SU-DHL-6 (cell line): ENCODE data around the gene APOB.

Experiments used
- H2AFZ ChIP-seq: fragments of 200-600 bp; sonication (generic); 2 replicates; pipeline ENCODE4 v1.6.1; 2014; ENCODE audit warnings: low read depth, mild to moderate bottlenecking, moderate library complexity, mixed read lengths, antibody characterized with exemption, low read length; ENCODE audit not compliant: severe bottlenecking
- H3F3A ChIP-seq: fragments of 200-600 bp; shearing (Covaris generic); 2 replicates; pipeline ENCODE4 v1.6.0; 2016; ENCODE audit warnings: antibody characterized with exemption, mild to moderate bottlenecking; ENCODE audit not compliant: insufficient read depth
- H3K27ac ChIP-seq: fragments of 200-600 bp; sonication (generic); 2 replicates; pipeline ENCODE4 v1.5.1; 2016; ENCODE audit warnings: low read depth, mild to moderate bottlenecking, low read length, moderate library complexity, mixed read lengths
- H3K27me3 ChIP-seq: fragments of 200-600 bp; sonication (generic), shearing (Covaris generic); 2 replicates; pipeline ENCODE4 v1.6.0; 2014; ENCODE audit warnings: mild to moderate bottlenecking, low read length
- H3K36me3 ChIP-seq: fragments of 200-600 bp; sonication (generic); 2 replicates; pipeline ENCODE4 v1.6.1; 2014; ENCODE audit warnings: mild to moderate bottlenecking, low read length, mixed read lengths
- H3K4me2 ChIP-seq: fragments of 300-600, 200-600 bp; shearing (Covaris generic), sonication (generic); 2 replicates; pipeline ENCODE4 v1.6.0; 2014; ENCODE audit warnings: low read length, low read depth, mild to moderate bottlenecking; ENCODE audit not compliant: poor library complexity, severe bottlenecking
- H3K4me3 ChIP-seq: fragments of 200-600 bp; sonication (generic); 2 replicates; pipeline ENCODE4 v1.5.1; 2014; ENCODE audit warnings: antibody characterized with exemption, low read length, mild to moderate bottlenecking, mixed read lengths; ENCODE audit not compliant: insufficient read depth, poor library complexity, severe bottlenecking
- H3K79me2 ChIP-seq: fragments of 200-600 bp; sonication (generic); 2 replicates; pipeline ENCODE4 v1.6.1; 2014; ENCODE audit warnings: mild to moderate bottlenecking, low read length, moderate library complexity; ENCODE audit not compliant: insufficient read depth
- H3K9ac ChIP-seq: fragments of 200-600 bp; sonication (generic); 2 replicates; pipeline ENCODE4 v1.7.0; 2014; ENCODE audit warnings: mild to moderate bottlenecking, low read length
- H3K9me2 ChIP-seq: fragments of 200-600 bp; sonication (generic); replicated peaks from 2 replicates; pipeline ENCODE4 v1.6.1; 2014; ENCODE audit warnings: low read length; ENCODE audit not compliant: insufficient read depth
- H3K9me3 ChIP-seq: fragments of 200-600 bp; sonication (generic); 2 replicates; pipeline ENCODE4 v1.6.1; 2014; ENCODE audit warnings: low read length, mixed read lengths; ENCODE audit not compliant: insufficient read depth
- H4K20me1 ChIP-seq: fragments of 200-600 bp; sonication (generic); 2 replicates; pipeline ENCODE4 v1.6.1; 2014; ENCODE audit warnings: low read depth, mild to moderate bottlenecking, antibody characterized with exemption, low read length, moderate library complexity, mixed read lengths
- CTCF ChIP-seq: fragments of 200-600 bp; sonication (generic); IDR thresholded peaks from one replicate; pipeline ENCODE4 v1.5.1; 2017; ENCODE audit warnings: antibody characterized with exemption, mild to moderate bottlenecking, low read length, moderate library complexity; ENCODE audit not compliant: insufficient read depth, poor library complexity, severe bottlenecking
- EZH2phosphoT487 ChIP-seq: fragments of 200-600 bp; sonication (generic), shearing (Covaris generic); conservative IDR thresholded peaks from 2 replicates; pipeline ENCODE4 v1.6.1; 2018; ENCODE audit warnings: mild to moderate bottlenecking, antibody characterized with exemption, low read length, moderate library complexity, mixed read lengths

APOB gene

DNA sequence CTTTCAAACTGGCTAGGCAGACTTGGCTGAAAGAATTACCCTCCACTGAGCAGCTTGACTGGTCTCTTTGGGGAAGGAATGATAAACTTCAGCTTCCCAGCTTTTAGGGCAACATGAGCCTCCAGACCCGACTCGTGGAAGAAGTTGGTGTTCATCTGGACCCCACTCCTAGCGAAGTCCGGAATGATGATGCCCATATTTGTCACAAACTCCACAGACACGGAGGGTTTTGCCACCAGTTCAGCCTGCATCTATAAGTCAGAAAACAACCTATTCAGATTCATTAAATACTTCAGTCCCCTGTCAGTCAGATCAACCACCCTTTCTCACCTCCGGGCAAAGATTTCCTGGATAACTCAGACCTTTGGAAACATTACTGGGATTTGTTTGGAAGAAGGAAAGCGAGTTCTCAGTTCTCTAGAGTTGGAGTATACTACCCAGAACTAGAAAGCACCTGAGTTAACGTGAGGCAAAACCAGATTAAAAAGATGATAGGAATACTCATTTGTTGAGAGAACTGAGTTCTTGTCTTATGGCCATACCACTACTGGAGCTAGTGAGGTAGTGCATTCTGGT lies 21.0 kb downstream of the APOB start:
- Histone ChIP-seq H3K9ac (no peak overlapping the region), H3F3A (no peaks in the 10 kb centered on the region), H3K9me2 (no peaks in the 10 kb centered on the region), H3K4me3 (no peak overlapping the region), H3K36me3 (no peaks in the 10 kb centered on the region), H3K27me3 (no peaks in the 10 kb centered on the region), H3K4me2 (no peak overlapping the region), H4K20me1 (no peaks in the 10 kb centered on the region), H3K79me2 (no peaks in the 10 kb centered on the region), H3K9me3 (no peaks in the 10 kb centered on the region), H3K27ac (no peak overlapping the region), H2AFZ (no peak overlapping the region)
- TF ChIP-seq EZH2phosphoT487 (no peak), CTCF (no peak)

GRCh38 chr2:21021430-21021829 lies 22.4 kb downstream of the APOB start:
- Histone ChIP-seq H3K9ac (no peak overlapping the region), H4K20me1 (no peaks in the 10 kb centered on the region), H3K9me2 (no peaks in the 10 kb centered on the region), H3K36me3 (no peaks in the 10 kb centered on the region), H3F3A (no peaks in the 10 kb centered on the region), H3K79me2 (no peaks in the 10 kb centered on the region), H3K4me2 (no peak overlapping the region), H3K4me3 (no peak overlapping the region), H3K9me3 (no peaks in the 10 kb centered on the region), H3K27ac (no peak overlapping the region), H3K27me3 (no peaks in the 10 kb centered on the region), H2AFZ (no peak overlapping the region)
- TF ChIP-seq EZH2phosphoT487 (no peak), CTCF (no peak)

DNA sequence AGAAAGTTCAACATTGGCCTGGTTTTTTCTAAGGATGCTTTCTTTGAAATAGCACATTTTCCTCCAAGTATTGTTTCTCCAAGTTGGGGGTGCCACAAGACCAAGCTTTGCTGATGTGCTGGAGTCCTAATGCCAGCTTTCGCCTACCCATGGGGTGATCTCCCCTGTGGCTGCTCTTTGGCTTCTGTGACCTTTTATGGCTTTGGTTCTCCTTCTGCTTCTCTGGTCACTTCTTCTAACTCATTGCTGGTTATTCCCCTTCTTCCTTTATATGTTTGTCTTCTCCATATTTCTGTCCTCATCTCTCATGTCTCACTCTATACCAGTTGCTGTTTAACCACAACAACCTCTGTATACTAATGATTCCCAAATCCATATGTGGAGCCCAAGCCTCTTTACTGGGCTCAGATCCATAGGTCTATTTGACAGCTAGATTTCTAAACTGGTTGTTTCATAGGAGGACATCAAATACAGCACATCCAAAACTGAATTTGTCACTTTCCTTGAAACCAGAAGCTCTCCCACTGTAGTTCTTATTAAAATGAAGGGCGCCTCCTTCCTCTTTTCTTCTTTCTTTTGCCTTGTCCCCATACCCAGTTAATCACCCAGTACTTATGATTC lies 23.1 kb downstream of the APOB start:
- Histone ChIP-seq H4K20me1 (no peaks in the 10 kb centered on the region), H3K9ac (no peak overlapping the region), H3K36me3 (no peaks in the 10 kb centered on the region), H3F3A (no peaks in the 10 kb centered on the region), H3K4me3 (no peak overlapping the region), H3K27ac (no peak overlapping the region), H3K9me2 (no peaks in the 10 kb centered on the region), H3K79me2 (no peaks in the 10 kb centered on the region), H3K4me2 (no peak overlapping the region), H3K9me3 (no peaks in the 10 kb centered on the region), H3K27me3 (no peaks in the 10 kb centered on the region), H2AFZ (no peak overlapping the region)
- TF ChIP-seq CTCF, result no peak
- no peak for TF ChIP-seq EZH2phosphoT487
